Cortex of kidney (tissue), 1 donor: ENCODE measurements around the gene IFNA21.
"Not testable (repeated sequence)": the region's sequence is repeated elsewhere in the genome, so short reads cannot be mapped to it uniquely, and the experiment has no call there.

Experiments used
- DNase-seq: peaks from one replicate; lab custom pipeline; 2025; lab: John Stamatoyannopoulos, UW

Gene IFNA21

GRCh38 chr9:21141427-21141882 lies 25.0 kb downstream of the IFNA21 start, which contains the start of gene IFNW1:
IFNW1 (minus strand) TSS chr9:21141832; CDS start chr9:21141570, 262 bp downstream.
- no peak for DNase-seq

- no peak for DNase-seq
These were observed 29.4 kb downstream of the IFNA21 start for GRCh38 chr9:21137020-21137419.

GRCh38 chr9:21135736-21136135 lies 30.7 kb downstream of the IFNA21 start:
- DNase-seq, result no peak

- not testable (repeated sequence) for DNase-seq
These were observed 38.3 kb downstream of the IFNA21 start for GRCh38 chr9:21128186-21128585.

- no peak for DNase-seq
These were observed 44.7 kb downstream of the IFNA21 start for GRCh38 chr9:21121595-21122251.

GRCh38 chr9:21121079-21121478 lies 45.4 kb downstream of the IFNA21 start:
- no peak for DNase-seq

- no peak for DNase-seq
These were observed 47.2 kb downstream of the IFNA21 start for GRCh38 chr9:21119093-21119770.
